ENCODE data around the gene ALK.

Gene ALK

GRCh38 chr2:29702276-29702675 is 219.1 kb downstream of the ALK start:
- no peak overlapping the region for H3K4me2 ChIP-seq
- no peak overlapping the region for H3K27ac ChIP-seq
- no peaks in the 10 kb centered on the region for H4K20me1 ChIP-seq (ENCODE audit: insufficient read depth)
- TF ChIP-seq, protein P1, sequence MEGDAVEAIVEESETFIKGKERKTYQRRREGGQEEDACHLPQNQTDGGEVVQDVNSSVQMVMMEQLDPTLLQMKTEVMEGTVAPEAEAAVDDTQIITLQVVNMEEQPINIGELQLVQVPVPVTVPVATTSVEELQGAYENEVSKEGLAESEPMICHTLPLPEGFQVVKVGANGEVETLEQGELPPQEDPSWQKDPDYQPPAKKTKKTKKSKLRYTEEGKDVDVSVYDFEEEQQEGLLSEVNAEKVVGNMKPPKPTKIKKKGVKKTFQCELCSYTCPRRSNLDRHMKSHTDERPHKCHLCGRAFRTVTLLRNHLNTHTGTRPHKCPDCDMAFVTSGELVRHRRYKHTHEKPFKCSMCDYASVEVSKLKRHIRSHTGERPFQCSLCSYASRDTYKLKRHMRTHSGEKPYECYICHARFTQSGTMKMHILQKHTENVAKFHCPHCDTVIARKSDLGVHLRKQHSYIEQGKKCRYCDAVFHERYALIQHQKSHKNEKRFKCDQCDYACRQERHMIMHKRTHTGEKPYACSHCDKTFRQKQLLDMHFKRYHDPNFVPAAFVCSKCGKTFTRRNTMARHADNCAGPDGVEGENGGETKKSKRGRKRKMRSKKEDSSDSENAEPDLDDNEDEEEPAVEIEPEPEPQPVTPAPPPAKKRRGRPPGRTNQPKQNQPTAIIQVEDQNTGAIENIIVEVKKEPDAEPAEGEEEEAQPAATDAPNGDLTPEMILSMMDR (conservative IDR thresholded peaks at IDR 0.05; ENCODE audit: low read depth, low read length) = no peak
- H3K9ac ChIP-seq = no peak overlapping the region
- no peaks in the 10 kb centered on the region for H3K4me1 ChIP-seq (ENCODE audit: low read depth, poor library complexity, severe bottlenecking)
- H3K4me3 ChIP-seq (IDR thresholded peaks at IDR 0.05; ENCODE audit: insufficient read depth, low read depth, low read length) = no peak overlapping the region
- H3K27me3 ChIP-seq (ENCODE audit: insufficient read depth, low read depth) = no peaks in the 10 kb centered on the region
- no peaks in the 10 kb centered on the region for H3K79me2 ChIP-seq (ENCODE audit: insufficient read depth, low read depth)
- no peak overlapping the region for H2AFZ ChIP-seq (ENCODE audit: low read depth)
- no peaks in the 10 kb centered on the region for H3K36me3 ChIP-seq (ENCODE audit: insufficient read depth)

DNA sequence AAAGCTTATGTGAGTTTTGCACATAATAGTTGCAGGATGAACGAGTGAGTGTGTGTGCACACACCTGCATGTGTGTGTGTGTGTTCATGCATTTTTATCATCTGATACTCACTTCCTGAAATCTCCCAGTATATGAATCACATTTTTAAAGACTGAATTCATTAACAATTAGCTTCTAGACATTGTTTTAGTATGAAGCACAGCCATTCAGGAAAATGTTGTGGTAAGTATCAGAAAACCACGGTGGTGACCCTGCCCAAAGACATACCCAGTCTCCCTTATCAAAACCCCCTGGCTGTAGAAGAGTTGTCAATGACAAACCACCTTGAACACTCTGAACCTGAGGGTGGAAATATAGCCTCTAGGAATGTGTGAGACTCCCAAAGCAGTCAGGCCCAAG is 220.8 kb downstream of the ALK start:
- no peaks in the 10 kb centered on the region for H3K4me1 ChIP-seq (ENCODE audit: low read depth, poor library complexity, severe bottlenecking)
- no peak overlapping the region for H3K27ac ChIP-seq
- no peak overlapping the region for H3K4me3 ChIP-seq (IDR thresholded peaks at IDR 0.05; ENCODE audit: insufficient read depth, low read depth, low read length)
- H3K4me2 ChIP-seq = no peak overlapping the region
- TF ChIP-seq, protein P1 (conservative IDR thresholded peaks at IDR 0.05; ENCODE audit: low read depth, low read length) = no peak
- H4K20me1 ChIP-seq (ENCODE audit: insufficient read depth) = no peaks in the 10 kb centered on the region
- H3K36me3 ChIP-seq (ENCODE audit: insufficient read depth) = no peaks in the 10 kb centered on the region
- no peak overlapping the region for H2AFZ ChIP-seq (ENCODE audit: low read depth)
- H3K79me2 ChIP-seq (ENCODE audit: insufficient read depth, low read depth) = no peaks in the 10 kb centered on the region
- H3K27me3 ChIP-seq (ENCODE audit: insufficient read depth, low read depth) = no peaks in the 10 kb centered on the region
- H3K9ac ChIP-seq = no peak overlapping the region

DNA sequence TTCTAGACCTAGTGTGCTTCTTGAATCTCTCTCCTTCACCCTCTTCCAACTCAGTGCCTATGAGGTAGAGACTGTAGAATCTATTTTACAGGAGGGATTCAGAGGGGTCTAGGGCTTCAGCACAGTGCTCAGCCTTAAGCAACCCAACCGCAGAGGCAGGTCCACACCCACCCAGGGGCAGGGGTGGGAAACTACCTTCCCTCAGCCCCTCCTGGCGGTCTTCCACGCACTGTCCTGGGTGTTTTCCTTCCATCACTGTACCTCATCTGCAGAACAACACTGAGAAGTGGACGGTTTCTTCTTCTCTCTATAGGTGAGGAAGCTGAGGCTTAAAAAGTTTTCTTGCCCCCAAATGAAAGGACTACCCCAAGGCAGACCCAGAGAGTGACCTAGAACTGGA is 222.3 kb downstream of the ALK start:
- Histone ChIP-seq H3K4me2 (no peak overlapping the region), H4K20me1 (ENCODE audit: insufficient read depth) (no peaks in the 10 kb centered on the region), H3K4me3 (IDR thresholded peaks at IDR 0.05; ENCODE audit: insufficient read depth, low read depth, low read length) (no peak overlapping the region), H3K4me1 (ENCODE audit: low read depth, poor library complexity, severe bottlenecking) (no peaks in the 10 kb centered on the region), H2AFZ (ENCODE audit: low read depth) (no peak overlapping the region), H3K27ac (no peak overlapping the region), H3K79me2 (ENCODE audit: insufficient read depth, low read depth) (no peaks in the 10 kb centered on the region), H3K36me3 (ENCODE audit: insufficient read depth) (no peaks in the 10 kb centered on the region), H3K27me3 (ENCODE audit: insufficient read depth, low read depth) (no peaks in the 10 kb centered on the region), H3K9ac (no peak overlapping the region)
- TF ChIP-seq, protein P1 (conservative IDR thresholded peaks at IDR 0.05; ENCODE audit: low read depth, low read length) = no peak

GRCh38 chr2:29698216-29698615 is 223.2 kb downstream of the ALK start:
- TF ChIP-seq, protein P1 (conservative IDR thresholded peaks at IDR 0.05; ENCODE audit: low read depth, low read length) = no peak
- H3K4me2 ChIP-seq = no peak overlapping the region
- H3K9ac ChIP-seq = no peak overlapping the region
- H4K20me1 ChIP-seq (ENCODE audit: insufficient read depth) = no peaks in the 10 kb centered on the region
- no peaks in the 10 kb centered on the region for H3K36me3 ChIP-seq (ENCODE audit: insufficient read depth)
- no peak overlapping the region for H3K27ac ChIP-seq
- H2AFZ ChIP-seq (ENCODE audit: low read depth) = no peak overlapping the region
- H3K4me3 ChIP-seq (IDR thresholded peaks at IDR 0.05; ENCODE audit: insufficient read depth, low read depth, low read length) = no peak overlapping the region
- no peaks in the 10 kb centered on the region for H3K27me3 ChIP-seq (ENCODE audit: insufficient read depth, low read depth)
- no peaks in the 10 kb centered on the region for H3K79me2 ChIP-seq (ENCODE audit: insufficient read depth, low read depth)
- no peaks in the 10 kb centered on the region for H3K4me1 ChIP-seq (ENCODE audit: low read depth, poor library complexity, severe bottlenecking)
